Stimulated activated CD4-positive, alpha-beta T cell treated with anti-CD3 and anti-CD28 coated beads, Interleukin-15, amount 100 ng/mL, for 1 hour (primary cell): ENCODE measurements around the gene ABCA12.
"Not testable (repeated sequence)": the region's sequence is repeated elsewhere in the genome, so short reads cannot be mapped to it uniquely, and the experiment has no call there.

Experiments used
- DNase-seq, 2 donors: peaks; one replicate each; pipeline ENCODE4 v3.0.0-alpha.2; 2020; ENCODE audit warnings: low read depth in 1 of 2, low spot score in 1 of 2

ABCA12 gene, protein sequence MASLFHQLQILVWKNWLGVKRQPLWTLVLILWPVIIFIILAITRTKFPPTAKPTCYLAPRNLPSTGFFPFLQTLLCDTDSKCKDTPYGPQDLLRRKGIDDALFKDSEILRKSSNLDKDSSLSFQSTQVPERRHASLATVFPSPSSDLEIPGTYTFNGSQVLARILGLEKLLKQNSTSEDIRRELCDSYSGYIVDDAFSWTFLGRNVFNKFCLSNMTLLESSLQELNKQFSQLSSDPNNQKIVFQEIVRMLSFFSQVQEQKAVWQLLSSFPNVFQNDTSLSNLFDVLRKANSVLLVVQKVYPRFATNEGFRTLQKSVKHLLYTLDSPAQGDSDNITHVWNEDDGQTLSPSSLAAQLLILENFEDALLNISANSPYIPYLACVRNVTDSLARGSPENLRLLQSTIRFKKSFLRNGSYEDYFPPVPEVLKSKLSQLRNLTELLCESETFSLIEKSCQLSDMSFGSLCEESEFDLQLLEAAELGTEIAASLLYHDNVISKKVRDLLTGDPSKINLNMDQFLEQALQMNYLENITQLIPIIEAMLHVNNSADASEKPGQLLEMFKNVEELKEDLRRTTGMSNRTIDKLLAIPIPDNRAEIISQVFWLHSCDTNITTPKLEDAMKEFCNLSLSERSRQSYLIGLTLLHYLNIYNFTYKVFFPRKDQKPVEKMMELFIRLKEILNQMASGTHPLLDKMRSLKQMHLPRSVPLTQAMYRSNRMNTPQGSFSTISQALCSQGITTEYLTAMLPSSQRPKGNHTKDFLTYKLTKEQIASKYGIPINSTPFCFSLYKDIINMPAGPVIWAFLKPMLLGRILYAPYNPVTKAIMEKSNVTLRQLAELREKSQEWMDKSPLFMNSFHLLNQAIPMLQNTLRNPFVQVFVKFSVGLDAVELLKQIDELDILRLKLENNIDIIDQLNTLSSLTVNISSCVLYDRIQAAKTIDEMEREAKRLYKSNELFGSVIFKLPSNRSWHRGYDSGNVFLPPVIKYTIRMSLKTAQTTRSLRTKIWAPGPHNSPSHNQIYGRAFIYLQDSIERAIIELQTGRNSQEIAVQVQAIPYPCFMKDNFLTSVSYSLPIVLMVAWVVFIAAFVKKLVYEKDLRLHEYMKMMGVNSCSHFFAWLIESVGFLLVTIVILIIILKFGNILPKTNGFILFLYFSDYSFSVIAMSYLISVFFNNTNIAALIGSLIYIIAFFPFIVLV (N-terminal part only)

GRCh38 chr2:215138479-215138878, at the start of gene ABCA12:
TSS of gene ABCA12 (minus strand) at chr2:215138626. CDS start at chr2:215138208, 418 bp downstream.
- no peak for DNase-seq

DNA sequence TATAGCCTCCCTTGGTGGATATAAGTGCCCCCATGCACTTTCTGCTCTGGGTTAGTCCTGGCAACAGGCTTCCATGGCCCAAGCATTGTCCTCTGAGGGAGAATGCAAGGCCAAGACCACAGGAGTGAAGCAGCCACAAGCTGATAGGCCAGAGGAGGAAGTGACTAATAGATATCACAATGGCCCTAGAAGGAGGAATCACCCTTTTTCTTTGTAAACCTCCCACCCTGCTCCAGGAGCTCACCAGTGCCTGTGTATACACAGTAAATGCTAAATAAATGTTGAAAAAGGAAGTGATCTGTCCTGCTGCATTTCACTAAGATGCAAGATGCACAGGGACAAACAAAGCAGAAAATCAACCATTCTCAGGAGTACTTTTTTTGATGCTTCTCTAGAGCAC, 49.7 kb upstream of the ABCA12 start:
- no peak for DNase-seq

DNA sequence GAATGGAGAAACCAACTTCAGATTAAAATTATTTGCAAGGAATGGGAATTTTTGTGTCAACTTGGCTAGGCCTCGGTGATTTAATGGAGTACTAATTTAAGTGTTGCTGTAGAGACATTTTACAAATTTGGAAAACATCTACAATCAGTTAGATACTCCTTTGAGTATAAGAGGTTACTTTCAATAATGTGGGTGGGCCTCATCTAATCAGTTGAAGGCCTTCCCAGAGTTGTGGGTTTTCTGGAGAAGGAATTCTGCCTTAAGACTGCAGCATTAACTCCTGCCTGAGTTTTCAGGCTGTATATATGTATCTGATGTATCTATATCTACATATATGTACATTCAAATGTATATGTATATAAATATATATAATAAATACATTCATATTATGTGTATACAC, 47.6 kb upstream of the ABCA12 start:
- DNase-seq: no peak

- no peak for DNase-seq
Observed at GRCh38 chr2:215178121-215178520, 39.7 kb upstream of the ABCA12 start.

DNA sequence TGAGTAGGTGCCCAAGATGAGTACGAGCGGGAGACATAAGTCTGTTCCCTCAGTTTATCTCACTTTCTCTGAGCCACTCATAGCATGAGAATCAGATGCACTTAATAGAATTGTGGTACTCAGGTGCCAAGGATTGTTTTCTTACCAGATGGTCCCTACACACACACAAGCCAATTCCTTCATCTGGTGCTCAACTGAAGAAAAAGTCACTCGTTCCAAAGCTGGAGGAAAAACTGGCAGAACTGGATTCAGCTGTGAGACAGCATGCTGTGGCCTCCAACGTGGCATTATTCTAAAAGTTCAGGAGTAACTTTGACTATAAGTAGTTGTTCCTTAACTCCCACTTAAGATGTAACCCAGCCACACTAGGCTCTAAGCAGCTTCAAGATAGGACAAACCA, 33.4 kb upstream of the ABCA12 start:
- DNase-seq: no peak

GRCh38 chr2:215171151-215171550, 32.7 kb upstream of the ABCA12 start:
- no peak for DNase-seq

DNA sequence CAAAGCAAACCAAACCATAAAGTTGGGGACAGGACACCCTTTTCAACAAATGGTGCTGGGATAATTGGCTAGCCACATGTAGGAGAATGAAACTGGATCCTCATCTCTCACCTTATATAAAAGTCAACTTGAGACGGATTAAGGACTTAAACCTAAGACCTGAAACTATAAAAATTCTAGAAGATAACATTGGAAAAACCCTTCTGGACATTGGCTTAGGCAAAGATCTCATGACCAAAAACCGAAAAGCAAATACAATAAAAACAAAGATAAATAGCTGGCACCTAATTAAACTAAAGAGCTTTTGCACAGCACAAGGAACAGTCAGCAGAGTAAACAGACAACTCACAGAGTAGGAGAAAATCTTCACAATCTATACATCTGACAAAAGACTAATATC, 28.1 kb upstream of the ABCA12 start:
- not testable (repeated sequence) for DNase-seq

GRCh38 chr2:215163319-215163718, 24.9 kb upstream of the ABCA12 start:
- DNase-seq: not testable (repeated sequence)

DNA sequence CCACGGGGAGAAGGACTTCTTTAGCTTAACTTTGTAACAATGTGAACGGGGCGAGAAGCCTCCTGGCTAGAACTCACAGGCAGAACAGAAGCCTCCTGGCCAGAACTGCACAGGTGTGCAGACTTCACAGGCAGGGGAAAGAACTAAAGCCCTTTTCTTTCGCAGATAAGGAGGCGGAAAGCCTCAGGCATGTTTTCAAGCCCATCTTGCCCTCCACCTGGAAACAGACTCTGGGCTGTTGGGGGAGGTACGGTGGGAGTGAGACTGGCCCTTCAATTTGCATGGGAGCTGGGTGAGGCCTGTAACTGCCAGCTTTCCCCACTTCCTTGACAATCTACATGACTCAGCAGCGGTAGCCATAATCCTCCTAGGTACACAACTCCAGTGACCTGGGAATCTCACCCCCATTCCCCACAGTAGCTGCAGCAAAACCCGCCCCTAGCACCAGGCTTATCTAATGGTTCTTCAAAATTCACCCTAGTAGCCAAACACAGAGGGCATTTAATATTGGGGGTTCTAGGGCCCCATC, 22.9 kb upstream of the ABCA12 start:
- DNase-seq: no peak

- no peak for DNase-seq
Observed at GRCh38 chr2:215160081-215160480, 21.7 kb upstream of the ABCA12 start.

DNA sequence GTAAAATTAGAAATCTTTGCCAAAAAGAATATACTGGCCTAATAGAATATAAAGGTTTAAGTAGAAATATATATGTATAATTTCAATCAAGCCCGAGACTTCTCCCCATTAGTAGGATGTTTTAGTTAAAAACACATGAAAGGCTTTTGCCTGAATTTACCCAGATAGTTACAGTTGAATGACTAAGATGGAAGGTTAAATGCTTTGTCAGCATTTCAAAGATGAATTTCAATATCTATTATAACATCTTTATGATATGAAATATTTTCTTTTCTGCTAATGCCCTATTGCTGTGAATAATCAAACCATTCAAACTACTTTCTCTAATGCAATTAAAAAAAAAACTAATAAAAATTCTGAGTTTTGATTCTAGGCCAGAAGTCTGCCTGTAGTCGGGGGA, 18.0 kb upstream of the ABCA12 start:
- no peak for DNase-seq

DNA sequence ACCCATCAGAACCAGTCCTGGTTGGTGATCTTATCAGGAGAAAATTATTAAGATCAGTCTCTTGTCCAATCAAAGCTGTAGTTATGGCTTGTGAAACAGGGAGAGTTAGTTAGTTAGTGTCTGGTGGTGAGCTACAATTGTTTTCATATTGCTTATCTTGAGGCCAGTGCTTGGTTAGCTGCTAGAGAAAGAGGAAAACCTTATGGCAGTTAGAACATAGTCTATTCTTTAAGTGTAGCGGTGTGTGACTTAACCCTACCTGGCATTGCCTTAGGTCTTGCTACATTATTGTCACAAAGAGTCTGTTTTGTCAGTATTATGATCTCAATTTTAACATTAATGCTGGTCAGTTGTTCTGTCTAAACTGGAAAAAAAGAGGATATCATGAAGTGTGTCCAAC, 11.5 kb upstream of the ABCA12 start:
- DNase-seq: no peak

- DNase-seq: no peak
Observed at GRCh38 chr2:215149486-215149885, 11.1 kb upstream of the ABCA12 start.

GRCh38 chr2:215149060-215149459, 10.6 kb upstream of the ABCA12 start:
- no peak for DNase-seq

- DNase-seq: no peak
Observed at GRCh38 chr2:215145611-215146010, 7.2 kb upstream of the ABCA12 start.

DNA sequence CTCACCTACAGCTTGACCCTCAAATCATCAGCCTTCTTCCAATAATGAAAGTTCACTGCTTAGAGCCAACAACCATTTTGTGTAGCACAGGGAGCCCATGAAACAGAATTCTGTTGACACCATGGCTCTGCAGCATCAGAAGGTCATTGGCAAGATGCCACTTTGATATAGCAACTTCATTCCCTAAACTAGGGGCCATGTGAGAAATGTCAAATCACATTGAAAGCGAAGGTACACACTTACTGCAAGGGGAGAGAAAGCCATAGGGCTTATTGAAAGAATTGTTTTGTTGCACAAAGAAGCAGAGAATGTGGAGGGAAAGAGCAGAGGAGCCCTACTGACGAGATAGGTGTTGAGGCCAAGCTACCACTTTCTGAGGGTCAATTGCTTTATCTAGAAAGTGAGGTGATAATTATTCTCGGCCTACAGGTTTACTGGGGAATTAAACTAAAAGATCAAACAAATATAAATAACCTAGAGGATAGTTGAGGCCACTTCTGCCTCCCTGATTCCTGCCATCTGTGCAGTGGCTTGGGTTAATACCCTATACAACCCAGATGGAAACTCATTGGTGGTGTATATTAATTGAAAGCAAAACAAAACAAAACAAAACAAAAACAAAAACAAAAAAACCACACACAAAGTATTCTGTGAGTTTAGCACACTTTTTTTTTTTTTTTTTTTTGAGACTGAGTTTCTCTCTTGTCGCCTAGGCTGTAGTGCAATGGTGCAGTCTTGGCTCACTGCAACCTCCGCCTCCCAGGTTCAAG, 5.9 kb upstream of the ABCA12 start:
- DNase-seq: no peak

DNA sequence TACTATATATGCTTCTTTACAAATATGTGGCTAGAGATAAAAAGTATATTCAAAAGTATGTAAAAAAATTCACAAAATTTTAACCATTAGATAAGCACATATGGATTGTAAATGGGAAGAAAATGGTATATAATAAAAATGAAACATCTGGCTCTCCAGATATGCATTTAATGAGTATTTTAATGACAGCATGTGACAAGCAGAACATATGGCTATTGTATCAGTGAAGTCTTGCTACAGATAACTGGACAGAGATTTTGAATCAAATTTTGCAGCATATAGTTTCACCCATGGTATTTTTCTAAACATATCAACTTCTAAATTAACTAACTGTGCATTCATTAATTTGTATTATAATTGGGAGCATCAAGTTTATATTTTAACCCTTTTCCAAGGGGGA, 5.0 kb upstream of the ABCA12 start:
- DNase-seq: no peak

DNA sequence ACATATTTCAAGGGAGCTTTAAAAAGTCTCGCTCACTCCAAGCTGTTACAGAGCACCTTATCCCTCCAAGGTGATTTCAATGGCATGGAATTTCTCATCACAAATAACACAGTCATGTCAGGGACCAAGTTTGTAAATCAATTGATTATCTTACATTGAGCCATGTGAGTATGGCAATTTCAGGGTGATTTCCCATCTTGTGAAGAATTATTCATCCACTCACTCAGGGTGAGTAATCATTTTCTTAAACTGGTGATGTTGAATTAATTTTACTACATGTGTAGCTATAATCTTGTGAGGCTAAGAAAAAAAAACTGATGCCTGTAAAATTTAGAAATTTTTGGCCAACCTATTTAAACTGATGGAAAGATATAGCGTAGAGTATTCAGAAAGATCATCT, 3.3 kb upstream of the ABCA12 start:
- no peak for DNase-seq

DNA sequence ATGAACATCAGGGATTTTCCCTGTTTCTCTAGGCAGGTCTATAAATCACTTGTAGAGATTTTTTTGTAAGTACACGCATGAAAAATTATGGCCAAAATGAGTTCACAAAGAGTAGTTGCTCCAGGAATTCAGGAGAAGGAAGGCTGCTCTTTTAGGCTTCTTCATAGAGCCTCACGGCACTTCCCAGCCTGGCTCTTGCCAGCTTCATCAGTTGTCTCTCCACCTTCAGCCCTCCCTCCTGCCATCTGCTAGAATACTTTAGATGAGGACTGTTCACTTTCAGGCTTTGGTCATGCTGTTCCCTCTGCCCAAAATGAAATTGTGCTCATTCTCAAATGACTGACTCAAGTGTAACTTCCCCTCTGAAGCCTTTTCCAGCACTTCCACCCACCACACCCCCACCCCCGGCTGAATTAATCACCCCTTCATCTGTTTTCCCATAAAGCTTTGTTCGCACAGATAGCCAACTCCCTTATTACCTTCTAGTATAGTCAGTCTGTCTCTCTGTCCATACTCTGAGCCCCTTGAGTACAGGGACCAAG, 1.8 kb upstream of the ABCA12 start:
- no peak for DNase-seq

DNA sequence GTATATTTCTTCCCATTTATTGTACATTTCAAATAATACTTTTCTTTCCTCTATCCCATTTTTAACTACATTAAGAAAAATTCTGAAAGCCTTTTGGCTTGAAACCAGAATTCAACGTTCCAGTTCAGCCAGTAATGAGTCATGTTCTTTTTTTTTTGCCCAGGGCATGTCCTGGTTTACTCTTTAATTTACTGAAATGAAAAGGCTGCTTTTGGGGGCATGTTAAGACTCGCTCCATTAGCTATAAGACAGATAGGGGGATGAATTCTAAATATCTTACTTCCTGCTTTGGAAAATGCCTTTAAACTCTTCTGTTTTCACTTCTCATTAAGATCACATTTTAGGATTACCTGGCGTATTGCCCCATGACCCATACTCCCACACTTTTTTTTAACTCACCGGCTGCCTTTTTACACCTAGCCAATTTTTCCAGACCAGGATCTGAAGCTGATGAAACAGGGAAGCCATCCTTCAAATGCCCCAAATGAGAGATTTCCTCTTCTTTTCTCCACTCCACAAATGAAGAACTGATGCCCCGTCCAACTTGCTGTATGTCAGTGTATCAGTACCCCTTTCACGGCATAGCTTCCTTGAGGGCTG, 585 bp downstream of the ABCA12 start:
- DNase-seq: no peak
